Endothelial cell of umbilical vein (primary cell): ENCODE measurements around the gene RBM33.

Experiments
- EZH2 ChIP-seq: IDR thresholded peaks from 2 replicates; pipeline ENCODE4 v1.6.1; 2012; ENCODE audit warnings: borderline replicate concordance, low read depth, mild to moderate bottlenecking, moderate library complexity, low read length, inconsistent platforms; ENCODE audit not compliant: severe bottlenecking
- FOS ChIP-seq: IDR thresholded peaks from 2 replicates; pipeline ENCODE4 v1.6.1; 2011; ENCODE audit warnings: mild to moderate bottlenecking, low read length, moderate library complexity, borderline replicate concordance; ENCODE audit not compliant: insufficient read depth
- JUN ChIP-seq: IDR thresholded peaks from 2 replicates; pipeline ENCODE4 v1.6.1; 2011; ENCODE audit warnings: borderline replicate concordance, low read depth; ENCODE audit not compliant: insufficient read length, insufficient read depth
- POLR2A ChIP-seq: IDR thresholded peaks from 2 replicates; pipeline ENCODE4 v1.6.1; 2012; ENCODE audit warnings: low read depth, mild to moderate bottlenecking, control low read depth, low read length
- POLR2AphosphoS5 ChIP-seq: IDR thresholded peaks from 2 replicates; pipeline ENCODE4 v1.6.1; 2012; ENCODE audit warnings: low read depth, mild to moderate bottlenecking, control low read depth, low read length, moderate library complexity; ENCODE audit not compliant: insufficient read depth
- TF ChIP-seq, protein P1 (sequence below), 2 donors: IDR thresholded peaks; 1 replicate in 1 of 2; 2 replicates in 1 of 2; pipeline ENCODE4 v1.5.1; 2011; ENCODE audit warnings: low read length in 2 of 2, mild to moderate bottlenecking in 2 of 2, moderate library complexity in 2 of 2, control low read depth in 1 of 2, inconsistent platforms in 1 of 2, low read depth in 1 of 2; ENCODE audit not compliant: insufficient read depth in 1 of 2; ENCODE audit errors: extremely low read depth in 1 of 2
- TF ChIP-seq, protein P2 (sequence below): IDR thresholded peaks from 2 replicates; pipeline ENCODE4 v1.6.1; 2011; ENCODE audit not compliant: insufficient read depth, insufficient read length

DNA sequence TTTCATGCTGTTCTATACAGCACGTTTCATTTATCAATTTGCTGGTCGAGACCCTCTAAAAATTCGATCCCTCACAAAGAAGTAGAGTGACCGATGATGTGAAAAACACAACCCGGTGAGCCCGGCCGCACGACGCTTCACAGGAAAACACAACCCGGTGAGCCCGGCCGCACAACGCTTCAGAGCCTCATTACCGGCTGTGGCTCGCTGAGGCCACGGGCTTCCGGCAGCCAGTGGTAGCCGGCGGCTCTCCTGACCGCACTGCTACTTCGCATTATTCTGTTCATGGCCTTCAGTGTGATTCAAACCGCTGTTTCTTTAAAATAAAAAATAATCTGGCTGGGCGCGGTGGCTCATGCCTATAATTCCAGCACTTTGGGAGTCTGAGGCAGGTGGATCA, 42.3 kb upstream of the RBM33 start:
- TF ChIP-seq, protein P1, sequence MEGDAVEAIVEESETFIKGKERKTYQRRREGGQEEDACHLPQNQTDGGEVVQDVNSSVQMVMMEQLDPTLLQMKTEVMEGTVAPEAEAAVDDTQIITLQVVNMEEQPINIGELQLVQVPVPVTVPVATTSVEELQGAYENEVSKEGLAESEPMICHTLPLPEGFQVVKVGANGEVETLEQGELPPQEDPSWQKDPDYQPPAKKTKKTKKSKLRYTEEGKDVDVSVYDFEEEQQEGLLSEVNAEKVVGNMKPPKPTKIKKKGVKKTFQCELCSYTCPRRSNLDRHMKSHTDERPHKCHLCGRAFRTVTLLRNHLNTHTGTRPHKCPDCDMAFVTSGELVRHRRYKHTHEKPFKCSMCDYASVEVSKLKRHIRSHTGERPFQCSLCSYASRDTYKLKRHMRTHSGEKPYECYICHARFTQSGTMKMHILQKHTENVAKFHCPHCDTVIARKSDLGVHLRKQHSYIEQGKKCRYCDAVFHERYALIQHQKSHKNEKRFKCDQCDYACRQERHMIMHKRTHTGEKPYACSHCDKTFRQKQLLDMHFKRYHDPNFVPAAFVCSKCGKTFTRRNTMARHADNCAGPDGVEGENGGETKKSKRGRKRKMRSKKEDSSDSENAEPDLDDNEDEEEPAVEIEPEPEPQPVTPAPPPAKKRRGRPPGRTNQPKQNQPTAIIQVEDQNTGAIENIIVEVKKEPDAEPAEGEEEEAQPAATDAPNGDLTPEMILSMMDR (IDR thresholded peaks at IDR 0.05; ENCODE audit: extremely low read depth in 1 of 2, insufficient read depth in 1 of 2, low read depth in 1 of 2, low read length in 2 of 2) = no peak
- TF ChIP-seq POLR2AphosphoS5 = no peak
- no peak for TF ChIP-seq JUN
- TF ChIP-seq, protein P2, sequence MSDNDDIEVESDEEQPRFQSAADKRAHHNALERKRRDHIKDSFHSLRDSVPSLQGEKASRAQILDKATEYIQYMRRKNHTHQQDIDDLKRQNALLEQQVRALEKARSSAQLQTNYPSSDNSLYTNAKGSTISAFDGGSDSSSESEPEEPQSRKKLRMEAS = no peak
- no peak for TF ChIP-seq POLR2A
- TF ChIP-seq EZH2 = no peak
- no peak for TF ChIP-seq FOS
